CD4-positive, alpha-beta T cell treated with Interleukin-17A for 4 hours (primary cell): ENCODE measurements around the gene FBXL2.
"Not testable (repeated sequence)": the region's sequence is repeated elsewhere in the genome, so short reads cannot be mapped to it uniquely, and the experiment has no call there.

ENCODE experiments used
- DNase-seq: peaks from one replicate; pipeline ENCODE4 v3.0.0-alpha.2; 2020; ENCODE audit warnings: mixed read lengths

The FBXL2 gene

DNA sequence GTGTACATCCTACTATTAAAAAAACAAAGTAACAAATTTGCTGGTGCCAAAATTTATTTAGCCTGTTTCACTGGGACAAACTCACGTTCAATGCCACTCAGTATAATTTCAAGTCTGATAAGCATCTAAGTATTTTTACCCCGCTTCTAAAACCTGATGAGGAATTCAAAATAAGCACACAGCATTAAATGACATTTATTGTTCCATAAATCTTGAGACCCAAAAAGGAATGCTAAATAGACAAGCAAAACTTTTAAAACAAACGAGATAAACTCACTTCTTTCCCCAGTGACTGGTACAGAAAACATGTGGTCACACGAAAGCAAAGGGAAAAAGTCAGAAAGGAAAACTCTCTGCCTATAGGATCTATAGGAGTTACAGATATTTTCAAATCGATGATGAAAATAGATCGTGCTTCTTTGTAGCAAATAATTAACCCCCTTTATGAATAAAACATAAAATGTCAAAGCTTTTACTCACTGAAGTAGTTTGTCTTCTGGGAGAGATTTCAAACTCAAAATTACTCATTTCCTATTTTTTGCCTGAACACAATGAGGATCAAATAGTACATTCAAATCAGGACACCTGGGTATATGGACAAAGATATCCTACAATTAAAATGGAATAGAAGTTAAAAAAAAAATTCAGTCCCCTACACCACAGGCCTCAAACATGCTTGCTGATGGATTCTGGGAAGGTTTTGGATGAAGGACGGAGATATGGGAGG, 111.3 kb downstream of the FBXL2 start:
- DNase-seq, result no peak

DNA sequence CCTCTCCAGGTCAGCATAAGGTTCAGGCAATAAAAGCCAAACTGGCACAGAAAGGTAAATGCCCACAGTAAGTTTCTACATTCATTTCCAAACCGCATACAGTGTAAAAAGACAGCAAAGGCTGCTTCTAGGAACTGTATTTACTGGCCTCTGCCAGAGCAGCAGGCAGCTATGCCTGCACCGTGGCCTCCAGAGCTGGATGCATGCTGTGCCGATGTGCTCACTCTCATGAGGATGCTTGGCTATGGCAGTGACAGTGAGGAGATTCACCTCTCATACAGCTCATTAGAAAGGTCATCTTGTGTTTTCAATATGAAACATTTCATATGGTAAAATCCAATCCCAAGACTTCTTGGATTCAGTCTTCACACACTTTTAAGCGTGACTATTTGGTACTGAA, 112.7 kb downstream of the FBXL2 start:
- DNase-seq, result no peak

DNA sequence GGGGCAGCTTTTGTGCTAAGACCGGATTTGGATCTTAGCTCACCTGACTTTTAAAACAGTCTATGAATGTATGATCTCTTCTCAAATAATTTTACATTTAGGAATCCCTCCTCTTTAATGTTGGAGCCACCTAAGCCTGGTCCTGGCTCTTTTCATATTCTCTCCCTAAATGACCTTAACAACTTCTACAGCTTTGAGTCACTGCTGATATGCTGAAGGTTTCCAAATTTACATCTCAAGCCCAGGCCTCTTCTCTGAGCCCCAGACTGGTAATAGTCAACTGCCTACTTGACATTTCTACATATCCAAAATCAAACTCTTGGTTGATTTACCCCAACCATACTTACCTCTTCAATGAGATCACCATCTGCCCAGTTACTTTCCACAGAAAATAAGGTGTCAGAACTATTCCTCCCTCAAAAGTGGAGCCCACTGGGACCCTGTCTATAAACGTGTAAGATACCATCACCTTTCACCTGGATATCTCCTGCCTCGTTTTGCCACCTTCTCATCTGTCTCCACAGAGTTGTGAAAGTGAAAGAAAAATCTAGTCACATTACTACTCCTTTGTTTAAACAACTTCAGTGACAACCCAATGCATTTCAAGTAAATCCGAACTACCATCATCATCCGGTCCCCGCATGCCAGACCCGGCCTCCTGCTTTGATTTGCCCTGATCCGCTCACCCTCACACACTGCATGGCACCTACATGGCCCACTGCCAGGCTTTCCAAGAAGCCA, 114.2 kb downstream of the FBXL2 start:
- no peak for DNase-seq

DNA sequence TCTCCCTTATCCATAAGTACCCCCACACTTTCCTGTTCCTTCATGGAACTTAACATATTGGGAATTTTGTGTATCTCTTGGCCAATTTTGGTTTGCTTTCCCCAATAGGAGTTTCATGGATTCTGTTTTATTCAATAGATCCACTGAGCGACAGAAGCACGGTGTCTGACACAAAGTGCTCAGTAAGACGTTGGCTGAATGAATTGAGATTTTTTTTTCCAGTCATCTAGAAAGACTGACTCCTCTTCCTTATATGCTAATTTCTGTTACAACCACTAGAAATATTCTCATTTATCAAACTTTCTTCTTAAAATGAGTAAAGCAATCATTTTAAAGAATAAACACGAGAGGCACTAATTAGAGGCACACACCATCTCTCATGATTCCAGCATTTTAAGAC, 114.9 kb downstream of the FBXL2 start:
- no peak for DNase-seq

DNA sequence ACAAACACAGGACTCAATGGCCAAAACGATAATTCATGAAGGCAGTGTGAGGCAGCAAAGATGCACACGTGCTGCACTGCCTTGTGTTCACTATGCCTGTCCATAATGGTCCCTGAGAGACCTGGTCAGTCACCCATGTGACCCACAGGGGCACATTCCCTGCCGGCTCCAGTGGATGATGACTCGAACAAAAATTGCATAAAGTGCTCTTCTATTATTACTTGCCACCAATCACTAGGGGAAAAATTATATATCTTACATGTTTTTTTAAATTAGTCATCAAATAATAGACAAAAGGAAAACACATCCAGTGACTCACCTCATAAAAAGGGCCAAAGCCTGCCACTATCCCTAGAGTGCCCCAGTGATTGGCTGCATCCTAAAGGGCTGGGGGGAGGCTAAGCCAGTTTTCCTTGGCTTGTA, 115.5 kb downstream of the FBXL2 start:
- no peak for DNase-seq

DNA sequence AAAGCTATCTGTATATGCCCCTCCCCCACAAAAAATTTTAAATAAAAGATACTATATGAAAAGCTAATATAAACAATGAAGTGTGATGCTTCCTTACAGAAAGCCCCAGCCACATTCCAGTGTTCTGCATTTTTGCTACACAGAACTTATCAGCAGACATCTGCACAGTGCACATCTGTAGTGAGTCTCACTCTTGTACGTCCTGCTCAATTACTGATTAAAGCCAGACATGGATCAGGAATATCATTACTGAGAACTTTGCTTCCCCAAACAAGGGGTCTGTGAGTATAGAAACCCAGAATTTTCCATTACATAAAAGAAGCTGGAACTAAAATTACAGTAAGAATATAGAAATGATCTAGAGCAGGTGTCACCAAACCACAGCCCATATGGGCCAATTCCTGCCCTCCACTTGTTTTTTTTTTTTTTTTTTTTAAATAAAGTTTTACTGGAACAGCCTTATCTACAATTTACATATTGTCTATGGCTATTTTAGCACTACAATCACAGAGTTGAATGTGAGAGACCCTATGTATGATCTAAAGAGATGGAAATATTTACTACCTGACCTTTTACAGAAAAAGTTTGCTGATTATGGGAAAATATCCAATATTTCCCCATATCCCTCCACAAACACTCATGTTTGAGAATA, 117.3 kb downstream of the FBXL2 start:
- no peak for DNase-seq

DNA sequence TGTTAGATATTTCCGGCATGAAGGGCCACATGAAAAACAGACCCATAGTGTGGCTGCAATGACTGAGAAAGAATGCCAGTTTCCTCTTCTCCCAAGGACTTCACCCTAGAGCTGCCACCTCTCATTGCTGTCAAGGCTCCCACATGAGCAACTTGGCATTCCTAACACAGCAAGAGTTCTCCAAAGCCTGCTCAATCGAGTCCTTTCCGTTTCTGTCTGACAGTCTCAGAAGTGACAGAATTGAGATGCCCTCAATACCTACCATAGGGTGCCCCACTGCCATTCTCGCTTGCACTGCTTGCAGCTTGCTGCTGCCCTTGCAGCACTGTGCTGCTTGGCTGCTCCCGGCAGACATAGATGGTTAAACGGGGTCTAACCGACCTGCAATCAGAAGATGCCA, 118.7 kb downstream of the FBXL2 start:
- no peak for DNase-seq

DNA sequence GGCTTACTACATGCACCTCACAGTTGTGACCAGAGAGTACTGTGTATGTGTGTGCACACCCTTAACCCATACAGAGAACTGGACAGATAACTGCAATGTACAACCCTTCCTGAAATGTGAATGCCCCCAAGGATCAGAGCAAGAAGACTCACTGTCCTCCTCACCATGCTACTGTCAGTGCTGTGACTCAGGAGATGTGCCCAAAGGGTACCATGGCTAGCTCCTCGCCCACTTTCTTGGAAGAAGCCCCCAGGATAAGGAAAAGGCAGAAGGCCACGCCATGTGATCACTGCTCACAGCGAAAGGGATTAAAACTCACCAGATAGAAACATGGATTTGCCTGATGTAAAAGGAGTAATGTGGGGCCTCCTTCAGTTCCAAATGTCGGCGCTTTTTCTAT, 121.2 kb downstream of the FBXL2 start:
- DNase-seq, result no peak

DNA sequence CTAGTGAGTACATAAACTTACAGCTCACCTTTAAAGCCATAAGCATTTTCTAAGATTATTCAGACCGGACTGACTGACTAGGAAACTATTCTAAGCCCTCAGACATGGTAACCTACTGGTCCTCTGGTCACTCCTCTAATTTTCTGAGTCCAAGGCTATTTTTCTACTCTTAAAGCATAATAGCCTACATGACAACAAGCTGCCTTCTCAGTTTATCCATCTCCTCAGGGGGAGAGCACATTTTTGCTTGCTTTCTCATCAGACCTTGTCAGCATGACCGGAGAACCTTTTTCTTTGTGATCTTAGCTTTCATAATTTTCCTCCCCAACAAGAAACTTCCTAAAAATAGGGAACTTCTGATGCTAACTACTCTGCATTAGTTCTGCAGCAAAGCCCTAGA, 124.5 kb downstream of the FBXL2 start:
- no peak for DNase-seq

DNA sequence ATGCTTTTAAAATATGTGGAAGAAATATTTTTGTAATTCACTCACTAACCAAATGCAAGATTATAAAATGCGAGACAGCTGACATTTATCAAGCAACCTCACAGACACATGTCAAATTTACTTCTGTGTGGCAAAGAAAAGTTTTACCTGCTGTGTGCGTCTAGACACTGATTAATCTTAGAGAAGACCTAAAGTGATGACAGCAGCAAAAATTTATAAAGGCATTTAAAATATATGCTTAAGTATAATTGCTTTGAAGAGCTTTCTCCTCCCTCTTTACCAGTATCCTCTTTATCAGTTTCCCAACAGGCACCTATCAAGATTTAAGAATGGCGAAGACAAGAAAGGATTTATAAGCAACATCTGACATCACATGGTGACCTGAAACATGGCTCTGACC, 125.7 kb downstream of the FBXL2 start:
- no peak for DNase-seq

DNA sequence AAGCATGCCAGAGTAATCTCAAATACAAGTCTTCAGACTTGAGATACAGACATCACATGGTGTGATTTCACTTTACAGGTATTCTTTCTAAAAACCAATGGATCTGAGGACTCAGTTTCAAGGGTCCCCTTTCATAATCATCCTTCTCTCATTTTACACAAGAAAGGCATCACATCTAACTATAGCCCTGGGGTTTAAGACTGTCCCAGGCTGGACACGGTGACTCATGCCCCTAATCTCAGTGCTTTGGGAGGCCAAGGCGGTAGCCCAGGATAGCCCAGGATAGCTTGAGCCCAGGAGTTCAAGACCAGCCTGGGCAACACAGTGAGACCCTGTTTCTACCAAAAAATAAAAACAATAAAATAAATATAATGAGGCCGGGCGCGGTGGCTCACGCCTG, 126.5 kb downstream of the FBXL2 start:
- DNase-seq, result no peak

DNA sequence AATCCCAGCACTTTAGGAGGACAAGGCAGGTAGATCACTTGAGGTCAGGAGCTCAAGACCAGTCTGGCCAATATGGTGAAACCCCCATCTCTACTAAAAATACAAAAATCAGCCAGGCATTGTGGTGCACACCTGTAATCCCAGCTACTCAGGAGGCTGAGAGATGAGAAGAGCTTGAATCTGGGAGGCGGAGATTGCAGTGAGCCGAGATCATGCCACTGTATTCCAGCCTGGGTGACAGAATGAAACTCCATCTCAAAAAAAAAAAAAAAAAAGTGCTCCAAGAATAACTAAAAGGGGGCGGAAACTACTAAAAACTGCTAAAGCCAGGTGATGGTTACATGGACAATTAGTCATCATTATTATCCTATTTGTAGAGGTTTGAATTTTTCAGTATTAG, 133.6 kb downstream of the FBXL2 start:
- not testable (repeated sequence) for DNase-seq

DNA sequence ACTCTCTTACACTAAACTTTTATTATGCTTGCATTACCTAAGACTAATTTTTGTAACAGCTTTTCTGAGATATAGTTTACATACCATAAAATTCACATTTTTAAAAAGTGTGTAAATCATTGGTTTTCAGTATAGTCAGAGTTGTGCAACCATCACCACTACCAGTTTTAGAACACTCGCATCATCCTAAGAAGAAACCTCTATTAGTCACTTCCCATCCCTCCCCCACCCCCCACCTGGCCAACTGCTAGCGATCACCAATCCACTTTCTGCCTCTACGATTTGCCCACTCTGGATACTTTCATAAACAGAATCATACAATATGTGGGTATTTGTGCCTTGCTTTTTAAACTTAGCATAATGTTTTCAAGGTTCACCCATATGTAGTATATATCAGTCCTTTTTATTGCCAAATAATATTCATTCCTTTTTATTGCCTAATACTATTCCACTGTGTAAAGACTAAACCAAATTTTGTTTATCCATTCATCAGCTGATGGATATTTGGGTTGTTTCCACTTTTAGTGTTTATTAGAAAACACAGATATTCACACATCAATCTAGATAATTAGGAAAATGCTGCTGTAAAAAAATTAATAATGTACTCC, 139.9 kb downstream of the FBXL2 start:
- DNase-seq, result no peak

DNA sequence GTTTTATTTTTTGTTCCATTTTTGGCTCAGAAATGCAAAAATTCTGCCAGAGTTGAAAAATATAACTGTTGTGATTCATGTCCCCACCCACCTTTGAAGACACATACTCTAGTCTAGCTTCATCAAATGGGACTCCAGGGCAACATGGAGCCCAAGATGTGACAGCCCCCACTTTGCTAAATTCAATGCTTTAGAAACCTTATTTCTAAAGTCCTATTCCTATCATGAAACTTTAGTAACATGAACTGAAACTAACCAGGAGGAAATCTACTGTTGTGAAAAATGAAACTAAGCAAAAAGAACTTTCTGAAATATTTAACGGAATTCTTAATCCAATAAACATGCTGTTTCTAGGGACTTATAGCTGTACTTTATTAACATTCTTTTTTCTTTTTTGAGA, 142.7 kb downstream of the FBXL2 start:
- DNase-seq, result no peak

DNA sequence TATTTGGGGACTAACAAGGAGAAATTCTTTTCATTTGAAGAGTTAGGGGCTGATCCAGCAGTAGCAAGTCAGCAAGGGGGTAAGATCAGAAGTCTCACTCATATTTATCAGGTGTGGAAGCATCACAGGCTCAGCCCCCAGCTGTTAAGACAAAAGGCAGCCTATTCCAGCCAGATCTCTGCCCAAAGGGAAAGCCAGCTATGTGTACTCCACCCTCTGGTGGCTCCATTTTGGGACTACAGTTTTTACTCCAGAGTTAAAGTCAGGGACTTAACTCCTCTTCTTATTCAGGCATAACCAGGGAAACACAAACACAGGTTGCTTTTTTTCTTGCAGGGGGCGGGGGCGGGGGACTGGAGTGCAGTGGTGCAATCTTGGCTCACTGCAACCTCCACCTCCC, 143.7 kb downstream of the FBXL2 start:
- no peak for DNase-seq

DNA sequence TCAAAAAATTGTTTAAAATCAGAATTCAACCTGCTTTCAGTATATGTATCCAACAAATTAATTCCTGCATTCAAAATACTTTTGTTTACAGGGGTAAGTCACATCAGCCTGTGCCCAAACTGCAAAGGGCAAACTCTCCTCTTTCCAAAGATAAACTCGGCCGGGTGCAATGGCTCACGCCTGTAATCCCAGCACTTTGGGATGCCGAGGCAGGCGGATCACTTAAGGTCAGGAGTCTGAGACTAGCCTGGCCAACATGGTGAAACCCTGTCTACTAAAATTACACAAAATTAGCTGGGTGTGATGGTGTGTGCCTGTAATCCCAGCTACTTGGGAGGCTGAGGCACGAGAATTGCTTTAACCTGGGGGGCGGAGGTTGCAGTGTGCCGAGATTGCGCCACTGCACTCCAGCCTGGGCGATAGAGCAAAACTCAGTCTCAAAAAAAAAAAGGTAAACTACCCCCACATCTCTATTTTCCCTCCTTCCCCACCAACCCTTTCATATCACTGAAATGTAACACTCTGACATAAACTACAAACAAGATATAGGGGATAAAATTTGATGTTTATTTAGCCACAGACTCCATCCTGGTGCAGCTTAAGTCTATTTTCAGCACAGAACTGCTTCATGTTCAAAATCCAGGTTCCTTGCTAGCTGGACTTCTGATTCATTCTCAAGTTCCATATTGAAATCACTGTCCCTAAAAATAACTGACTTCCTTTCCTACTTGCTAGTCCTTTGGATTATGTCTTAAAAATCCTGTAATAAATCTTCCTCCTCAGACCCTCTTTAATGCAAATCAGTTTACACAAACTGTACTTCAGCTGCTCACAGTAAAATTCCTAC, 147.6 kb downstream of the FBXL2 start:
- no peak for DNase-seq

DNA sequence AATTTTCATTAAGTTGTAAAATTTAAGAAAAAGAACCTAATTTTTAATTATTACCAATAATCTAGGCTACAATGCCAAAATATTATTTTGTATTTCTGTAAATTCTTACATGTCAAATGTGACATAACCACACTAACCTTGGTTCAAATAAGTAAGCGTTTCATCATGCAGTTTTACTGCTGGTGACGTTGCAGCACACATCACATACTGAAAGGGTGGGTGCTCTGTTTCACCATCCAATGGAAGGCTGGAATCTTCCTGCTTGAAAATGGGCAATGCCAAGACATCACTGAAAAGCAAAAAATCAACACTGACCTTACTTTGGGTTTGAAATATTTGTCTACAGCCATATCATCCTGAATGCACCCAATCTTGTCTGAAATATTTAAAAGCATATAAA, 148.2 kb downstream of the FBXL2 start:
- DNase-seq, result no peak

DNA sequence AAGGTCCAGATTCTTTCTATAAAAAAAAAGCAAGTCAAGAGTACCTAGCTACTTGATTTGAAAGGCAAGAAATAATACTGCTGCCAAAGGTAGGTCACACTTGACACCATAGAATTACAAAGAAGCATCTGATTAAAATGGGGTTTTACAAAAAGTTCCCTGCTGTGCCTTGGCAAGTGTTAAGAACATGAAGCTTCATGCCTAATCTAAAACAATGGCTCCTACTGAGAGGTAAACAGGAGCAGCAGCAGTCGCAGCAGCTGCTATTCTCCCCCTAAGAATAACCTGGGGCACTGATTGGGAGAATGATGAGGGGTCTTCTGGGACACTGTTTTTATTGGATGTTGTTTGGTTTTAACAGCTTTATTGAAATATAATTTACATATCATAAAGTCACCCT, 148.8 kb downstream of the FBXL2 start:
- no peak for DNase-seq

DNA sequence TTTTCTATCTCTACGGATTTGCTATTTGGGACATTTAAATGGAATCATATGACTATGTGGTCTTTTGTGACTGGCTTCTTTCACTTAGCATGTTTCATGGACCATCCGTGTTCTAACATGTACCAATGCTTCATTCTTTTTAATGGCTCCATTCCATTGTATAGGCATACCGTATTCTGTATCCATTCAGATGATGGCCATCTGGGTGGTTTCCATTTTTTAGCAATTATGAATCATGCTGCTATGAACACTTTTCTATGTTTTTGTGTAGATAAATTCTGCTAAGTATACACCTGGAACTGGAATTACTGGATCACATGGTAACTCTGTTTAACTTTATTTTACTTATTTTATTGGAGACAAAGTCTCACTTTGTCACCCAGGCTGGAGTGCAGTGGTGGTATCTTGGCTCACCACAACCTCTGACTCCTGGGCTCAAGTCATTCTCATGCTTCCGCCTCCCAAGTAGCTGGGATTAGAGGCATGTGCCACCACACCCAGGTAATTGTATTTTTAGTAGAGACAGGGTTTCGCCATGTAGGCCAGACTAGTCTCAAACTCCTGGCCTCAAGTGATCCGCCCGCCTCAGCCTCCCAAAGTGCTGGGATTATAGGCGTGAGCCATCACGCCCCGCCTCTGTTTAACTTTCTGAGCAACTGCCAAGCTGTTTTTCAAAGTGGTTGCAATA, 149.5 kb downstream of the FBXL2 start:
- DNase-seq, result no peak

DNA sequence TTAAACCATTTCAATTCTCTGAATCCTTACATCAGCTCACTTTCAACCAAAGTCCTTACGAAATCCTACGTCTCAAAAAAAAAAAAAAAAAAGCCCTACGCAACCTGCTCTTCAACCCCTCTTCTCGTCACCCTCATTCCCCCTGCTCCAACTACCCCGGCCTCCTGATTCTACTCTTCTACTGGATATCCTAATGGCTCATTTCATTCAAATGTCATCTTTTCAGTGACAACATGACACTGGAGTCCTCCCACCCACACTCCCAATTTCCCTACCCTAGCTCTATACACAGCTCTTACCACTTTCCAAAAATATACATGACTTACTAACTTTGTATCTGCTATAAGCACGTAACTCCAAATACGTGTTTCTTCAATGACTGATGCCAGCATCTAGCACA, 151.5 kb downstream of the FBXL2 start:
- DNase-seq, result no peak

DNA sequence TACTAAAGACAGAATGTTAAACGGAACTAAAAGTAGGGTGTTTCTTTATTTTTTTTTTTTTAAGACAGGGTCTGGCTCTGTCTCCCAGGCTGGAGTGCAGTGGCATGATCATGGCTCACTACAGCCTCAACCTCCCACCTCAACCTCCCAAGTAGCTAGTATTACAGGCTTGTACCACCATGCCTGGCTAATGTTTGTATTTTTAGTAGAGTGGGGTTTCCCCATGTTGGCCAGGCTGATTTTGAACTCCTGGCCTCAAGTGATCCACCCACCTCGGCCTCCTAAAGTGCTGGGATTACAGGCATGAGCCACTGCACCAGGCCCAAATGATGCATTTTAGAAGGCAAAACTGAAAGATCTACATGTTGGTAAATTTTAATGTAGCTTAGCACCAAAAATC, 152.1 kb downstream of the FBXL2 start:
- DNase-seq, result not testable (repeated sequence)

DNA sequence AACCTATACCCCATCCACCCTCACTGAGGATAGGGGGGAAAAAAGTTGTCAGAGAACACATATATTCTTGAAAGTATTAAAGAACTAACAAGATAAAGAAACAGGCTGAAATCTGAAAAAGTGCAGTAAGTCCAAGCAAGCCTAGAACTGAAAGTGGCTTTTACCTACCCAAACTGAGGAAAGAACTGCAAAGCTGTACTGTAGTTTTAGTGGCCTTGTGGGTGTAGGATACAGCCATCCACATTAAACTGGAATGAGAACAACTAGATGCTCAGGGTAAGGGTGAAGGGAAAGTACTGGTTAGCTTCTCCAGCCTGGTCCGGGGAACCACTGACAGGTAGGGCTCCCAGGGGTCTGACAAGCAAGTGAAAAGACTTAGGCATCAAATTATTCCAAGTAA, 152.8 kb downstream of the FBXL2 start:
- no peak for DNase-seq
